ENCODE data around the gene C19orf73.

The C19orf73 gene

DNA sequence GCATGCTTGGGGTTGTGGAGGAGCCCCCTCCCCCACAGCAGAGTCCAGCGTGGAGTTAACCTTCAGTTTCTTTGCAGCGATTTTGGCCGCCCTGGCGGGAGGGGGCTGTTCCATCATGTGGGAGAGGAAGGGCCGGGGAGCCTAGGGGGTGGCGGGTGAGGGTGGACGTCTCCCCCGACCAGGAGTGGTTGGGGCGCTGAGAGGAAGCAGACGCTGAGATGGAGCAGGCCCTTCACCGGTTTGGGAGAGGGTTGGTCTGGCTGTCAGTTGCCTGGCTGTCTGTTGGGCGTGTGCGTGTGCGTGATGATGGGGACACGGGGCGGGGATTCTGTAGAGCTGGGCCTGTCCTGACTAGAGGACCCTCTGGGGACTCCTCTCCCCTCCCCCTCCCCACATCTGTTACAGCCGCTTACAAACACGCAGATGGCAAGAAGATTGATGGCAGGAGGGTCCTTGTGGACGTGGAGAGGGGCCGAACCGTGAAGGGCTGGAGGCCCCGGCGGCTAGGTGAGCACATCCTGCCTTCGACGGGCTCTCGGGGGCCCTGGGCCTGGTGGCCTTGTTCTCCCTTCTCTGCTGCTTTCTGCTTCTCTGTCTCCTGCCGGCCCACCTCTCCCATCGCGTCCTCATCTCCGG, 14.6 kb downstream of the C19orf73 start:
- ATAC-seq: no peak
- TF ChIP-seq OSR1 (CRISPR knock-in tag; IDR thresholded peaks at IDR 0.05) (no peak), ZNF8 (CRISPR knock-in tag; IDR thresholded peaks at IDR 0.05) (no peak), TCF4 (CRISPR knock-in tag; IDR thresholded peaks at IDR 0.05; ENCODE audit: borderline replicate concordance) (no peak), ESRRG (CRISPR knock-in tag; IDR thresholded peaks at IDR 0.05) (no peak), RARB (CRISPR knock-in tag; IDR thresholded peaks at IDR 0.05) (no peak), SNAI2 (CRISPR knock-in tag; IDR thresholded peaks at IDR 0.05) (no peak), ZFP3 (CRISPR knock-in tag; IDR thresholded peaks at IDR 0.05) (no peak)
- TF ChIP-seq, protein P1, sequence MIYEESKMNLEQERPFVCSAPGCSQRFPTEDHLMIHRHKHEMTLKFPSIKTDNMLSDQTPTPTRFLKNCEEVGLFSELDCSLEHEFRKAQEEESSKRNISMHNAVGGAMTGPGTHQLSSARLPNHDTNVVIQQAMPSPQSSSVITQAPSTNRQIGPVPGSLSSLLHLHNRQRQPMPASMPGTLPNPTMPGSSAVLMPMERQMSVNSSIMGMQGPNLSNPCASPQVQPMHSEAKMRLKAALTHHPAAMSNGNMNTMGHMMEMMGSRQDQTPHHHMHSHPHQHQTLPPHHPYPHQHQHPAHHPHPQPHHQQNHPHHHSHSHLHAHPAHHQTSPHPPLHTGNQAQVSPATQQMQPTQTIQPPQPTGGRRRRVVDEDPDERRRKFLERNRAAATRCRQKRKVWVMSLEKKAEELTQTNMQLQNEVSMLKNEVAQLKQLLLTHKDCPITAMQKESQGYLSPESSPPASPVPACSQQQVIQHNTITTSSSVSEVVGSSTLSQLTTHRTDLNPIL (CRISPR knock-in tag; IDR thresholded peaks at IDR 0.05; ENCODE audit: low read depth): no peak
- TF ChIP-seq, protein P2, sequence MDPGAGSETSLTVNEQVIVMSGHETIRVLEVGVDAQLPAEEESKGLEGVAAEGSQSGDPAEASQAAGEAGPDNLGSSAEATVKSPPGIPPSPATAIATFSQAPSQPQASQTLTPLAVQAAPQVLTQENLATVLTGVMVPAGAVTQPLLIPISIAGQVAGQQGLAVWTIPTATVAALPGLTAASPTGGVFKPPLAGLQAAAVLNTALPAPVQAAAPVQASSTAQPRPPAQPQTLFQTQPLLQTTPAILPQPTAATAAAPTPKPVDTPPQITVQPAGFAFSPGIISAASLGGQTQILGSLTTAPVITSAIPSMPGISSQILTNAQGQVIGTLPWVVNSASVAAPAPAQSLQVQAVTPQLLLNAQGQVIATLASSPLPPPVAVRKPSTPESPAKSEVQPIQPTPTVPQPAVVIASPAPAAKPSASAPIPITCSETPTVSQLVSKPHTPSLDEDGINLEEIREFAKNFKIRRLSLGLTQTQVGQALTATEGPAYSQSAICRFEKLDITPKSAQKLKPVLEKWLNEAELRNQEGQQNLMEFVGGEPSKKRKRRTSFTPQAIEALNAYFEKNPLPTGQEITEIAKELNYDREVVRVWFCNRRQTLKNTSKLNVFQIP (CRISPR knock-in tag; IDR thresholded peaks at IDR 0.05; ENCODE audit: borderline replicate concordance, low read depth): no peak
- TF ChIP-seq, protein P3, sequence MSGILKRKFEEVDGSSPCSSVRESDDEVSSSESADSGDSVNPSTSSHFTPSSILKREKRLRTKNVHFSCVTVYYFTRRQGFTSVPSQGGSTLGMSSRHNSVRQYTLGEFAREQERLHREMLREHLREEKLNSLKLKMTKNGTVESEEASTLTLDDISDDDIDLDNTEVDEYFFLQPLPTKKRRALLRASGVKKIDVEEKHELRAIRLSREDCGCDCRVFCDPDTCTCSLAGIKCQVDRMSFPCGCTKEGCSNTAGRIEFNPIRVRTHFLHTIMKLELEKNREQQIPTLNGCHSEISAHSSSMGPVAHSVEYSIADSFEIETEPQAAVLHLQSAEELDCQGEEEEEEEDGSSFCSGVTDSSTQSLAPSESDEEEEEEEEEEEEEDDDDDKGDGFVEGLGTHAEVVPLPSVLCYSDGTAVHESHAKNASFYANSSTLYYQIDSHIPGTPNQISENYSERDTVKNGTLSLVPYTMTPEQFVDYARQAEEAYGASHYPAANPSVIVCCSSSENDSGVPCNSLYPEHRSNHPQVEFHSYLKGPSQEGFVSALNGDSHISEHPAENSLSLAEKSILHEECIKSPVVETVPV (CRISPR knock-in tag; IDR thresholded peaks at IDR 0.05): no peak
- TF ChIP-seq, protein P4, sequence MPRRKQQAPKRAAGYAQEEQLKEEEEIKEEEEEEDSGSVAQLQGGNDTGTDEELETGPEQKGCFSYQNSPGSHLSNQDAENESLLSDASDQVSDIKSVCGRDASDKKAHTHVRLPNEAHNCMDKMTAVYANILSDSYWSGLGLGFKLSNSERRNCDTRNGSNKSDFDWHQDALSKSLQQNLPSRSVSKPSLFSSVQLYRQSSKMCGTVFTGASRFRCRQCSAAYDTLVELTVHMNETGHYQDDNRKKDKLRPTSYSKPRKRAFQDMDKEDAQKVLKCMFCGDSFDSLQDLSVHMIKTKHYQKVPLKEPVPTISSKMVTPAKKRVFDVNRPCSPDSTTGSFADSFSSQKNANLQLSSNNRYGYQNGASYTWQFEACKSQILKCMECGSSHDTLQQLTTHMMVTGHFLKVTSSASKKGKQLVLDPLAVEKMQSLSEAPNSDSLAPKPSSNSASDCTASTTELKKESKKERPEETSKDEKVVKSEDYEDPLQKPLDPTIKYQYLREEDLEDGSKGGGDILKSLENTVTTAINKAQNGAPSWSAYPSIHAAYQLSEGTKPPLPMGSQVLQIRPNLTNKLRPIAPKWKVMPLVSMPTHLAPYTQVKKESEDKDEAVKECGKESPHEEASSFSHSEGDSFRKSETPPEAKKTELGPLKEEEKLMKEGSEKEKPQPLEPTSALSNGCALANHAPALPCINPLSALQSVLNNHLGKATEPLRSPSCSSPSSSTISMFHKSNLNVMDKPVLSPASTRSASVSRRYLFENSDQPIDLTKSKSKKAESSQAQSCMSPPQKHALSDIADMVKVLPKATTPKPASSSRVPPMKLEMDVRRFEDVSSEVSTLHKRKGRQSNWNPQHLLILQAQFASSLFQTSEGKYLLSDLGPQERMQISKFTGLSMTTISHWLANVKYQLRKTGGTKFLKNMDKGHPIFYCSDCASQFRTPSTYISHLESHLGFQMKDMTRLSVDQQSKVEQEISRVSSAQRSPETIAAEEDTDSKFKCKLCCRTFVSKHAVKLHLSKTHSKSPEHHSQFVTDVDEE (CRISPR knock-in tag; IDR thresholded peaks at IDR 0.05): no peak

DNA sequence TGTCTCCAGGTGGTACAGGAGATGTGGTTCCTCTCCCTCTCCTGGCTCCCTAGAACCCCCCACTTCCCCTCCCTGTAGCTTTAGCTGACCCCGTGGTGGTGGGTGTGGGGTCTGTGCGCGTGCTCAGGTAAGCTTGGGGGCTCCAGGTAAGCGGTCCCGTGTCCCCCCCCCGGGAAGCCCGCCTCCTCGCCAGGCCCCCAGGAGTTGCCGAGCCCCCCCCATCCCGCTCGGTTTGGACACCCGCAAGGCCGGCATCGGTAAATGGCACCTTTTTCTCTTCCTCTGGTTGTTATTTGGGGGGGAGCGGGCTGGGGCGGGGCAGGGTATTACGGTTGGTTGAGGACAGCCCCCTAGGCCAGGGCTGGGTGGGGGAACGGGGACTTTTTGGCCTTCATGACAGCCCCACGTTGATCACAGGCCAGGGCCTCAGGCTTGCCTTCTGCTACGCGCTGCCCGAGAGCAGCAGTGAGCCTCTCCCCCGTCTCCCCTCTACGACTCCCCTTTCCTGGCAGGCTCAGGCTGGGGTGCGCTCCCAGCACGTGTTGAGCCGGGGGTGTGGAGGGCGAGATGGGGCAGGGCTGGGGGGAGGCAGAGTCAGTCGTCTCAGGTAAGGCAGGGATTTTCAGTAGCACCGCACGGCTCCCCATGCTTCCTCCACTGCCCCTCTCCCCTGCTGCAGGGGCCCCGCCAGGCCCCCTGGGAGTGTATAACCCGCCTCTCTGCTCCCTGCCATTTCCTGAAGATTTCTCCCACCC, 15.4 kb downstream of the C19orf73 start:
- TF ChIP-seq, protein P4 (CRISPR knock-in tag; IDR thresholded peaks at IDR 0.05): no peak
- no peak for TF ChIP-seq GLIS3 (CRISPR knock-in tag; IDR thresholded peaks at IDR 0.05)
- no peak for TF ChIP-seq ZFP30 (CRISPR knock-in tag; IDR thresholded peaks at IDR 0.05)
- TF ChIP-seq TOX (CRISPR knock-in tag; IDR thresholded peaks at IDR 0.05; ENCODE audit: borderline replicate concordance): no peak
- TF ChIP-seq PPARA (CRISPR knock-in tag; IDR thresholded peaks at IDR 0.05; ENCODE audit: borderline replicate concordance): no peak
- no peak for TF ChIP-seq SNAI2 (CRISPR knock-in tag; IDR thresholded peaks at IDR 0.05)
- ATAC-seq: no peak

DNA sequence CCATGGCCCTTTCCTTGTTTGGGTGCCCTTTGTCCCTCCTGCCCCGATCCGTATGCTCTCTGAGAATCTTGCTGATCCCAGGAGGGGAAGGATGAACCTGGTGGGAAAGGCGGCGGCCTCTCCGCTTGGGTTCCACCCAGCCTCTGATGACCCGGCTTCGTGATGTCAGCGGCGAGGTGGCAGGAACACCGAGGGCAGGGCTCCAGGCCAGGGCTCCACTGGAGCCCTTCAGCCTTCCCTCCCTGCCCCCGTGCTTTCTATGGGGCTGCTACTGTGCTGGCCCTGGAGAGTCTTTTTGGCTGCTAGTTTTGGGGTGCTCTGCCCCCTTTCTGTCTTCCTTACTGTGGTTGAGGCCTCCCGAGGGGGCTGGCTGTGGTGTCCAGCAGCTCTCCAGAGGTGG, 16.6 kb downstream of the C19orf73 start:
- ATAC-seq: no peak
- no peak for TF ChIP-seq ZNF70 (CRISPR knock-in tag; IDR thresholded peaks at IDR 0.05)
- TF ChIP-seq SNAI2 (CRISPR knock-in tag; IDR thresholded peaks at IDR 0.05): no peak
- TF ChIP-seq TCF4 (CRISPR knock-in tag; IDR thresholded peaks at IDR 0.05; ENCODE audit: borderline replicate concordance): no peak
- TF ChIP-seq GLIS3 (CRISPR knock-in tag; IDR thresholded peaks at IDR 0.05): no peak
- TF ChIP-seq, protein P5, sequence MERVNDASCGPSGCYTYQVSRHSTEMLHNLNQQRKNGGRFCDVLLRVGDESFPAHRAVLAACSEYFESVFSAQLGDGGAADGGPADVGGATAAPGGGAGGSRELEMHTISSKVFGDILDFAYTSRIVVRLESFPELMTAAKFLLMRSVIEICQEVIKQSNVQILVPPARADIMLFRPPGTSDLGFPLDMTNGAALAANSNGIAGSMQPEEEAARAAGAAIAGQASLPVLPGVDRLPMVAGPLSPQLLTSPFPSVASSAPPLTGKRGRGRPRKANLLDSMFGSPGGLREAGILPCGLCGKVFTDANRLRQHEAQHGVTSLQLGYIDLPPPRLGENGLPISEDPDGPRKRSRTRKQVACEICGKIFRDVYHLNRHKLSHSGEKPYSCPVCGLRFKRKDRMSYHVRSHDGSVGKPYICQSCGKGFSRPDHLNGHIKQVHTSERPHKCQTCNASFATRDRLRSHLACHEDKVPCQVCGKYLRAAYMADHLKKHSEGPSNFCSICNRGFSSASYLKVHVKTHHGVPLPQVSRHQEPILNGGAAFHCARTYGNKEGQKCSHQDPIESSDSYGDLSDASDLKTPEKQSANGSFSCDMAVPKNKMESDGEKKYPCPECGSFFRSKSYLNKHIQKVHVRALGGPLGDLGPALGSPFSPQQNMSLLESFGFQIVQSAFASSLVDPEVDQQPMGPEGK (CRISPR knock-in tag; IDR thresholded peaks at IDR 0.05; ENCODE audit: borderline replicate concordance): no peak
- TF ChIP-seq ESRRG (CRISPR knock-in tag; IDR thresholded peaks at IDR 0.05): no peak
- TF ChIP-seq, protein P2 (CRISPR knock-in tag; IDR thresholded peaks at IDR 0.05; ENCODE audit: borderline replicate concordance, low read depth): no peak
- TF ChIP-seq BACH2 (CRISPR knock-in tag; IDR thresholded peaks at IDR 0.05; ENCODE audit: borderline replicate concordance): no peak
- no peak for TF ChIP-seq ZNF565 (CRISPR knock-in tag; conservative IDR thresholded peaks at IDR 0.05; ENCODE audit: low read depth)
- TF ChIP-seq, protein P1 (CRISPR knock-in tag; IDR thresholded peaks at IDR 0.05; ENCODE audit: low read depth): no peak
- TF ChIP-seq ZNF8 (CRISPR knock-in tag; IDR thresholded peaks at IDR 0.05): no peak
- TF ChIP-seq RARB (CRISPR knock-in tag; IDR thresholded peaks at IDR 0.05): no peak
- TF ChIP-seq TOX (CRISPR knock-in tag; IDR thresholded peaks at IDR 0.05; ENCODE audit: borderline replicate concordance): no peak
- no peak for TF ChIP-seq PPARA (CRISPR knock-in tag; IDR thresholded peaks at IDR 0.05; ENCODE audit: borderline replicate concordance)
